Left renal pelvis (tissue), 4 donors: ENCODE results near the gene MTIF3. TPM values are rescaled to one million over a fixed set of nuclear protein-coding genes. Genes with fewer than 3 reads are reported as not detected.

Experiments used
- polyA plus RNA-seq, 4 donors: library from polyadenylated mRNA; unstranded; fragments of 120-200 nt; gene quantifications; one replicate each; pipeline ENCODE4 v1.2.1, GENCODE V29; 2013; ENCODE audit not compliant: insufficient read length in 4 of 4

Gene MTIF3
- polyA plus RNA-seq, 4 donors: 58.8 to 83.5 (median 79.8) TPM

Other genes starting within 250 kb of the MTIF3 start
- 1,000 to 10,000 TPM in 1 of 4 donors, 100 to 1,000 TPM in 3; 650 to 1,049 (median 770) TPM for gene RPL21, start 199.0 kb downstream of the MTIF3 start, polyA plus RNA-seq
- 10 to 100 TPM in 3 of 4 donors, 1 to 10 TPM in 1; 8.2 to 35.6 (median 29.5) TPM for gene RASL11A, start 179.7 kb downstream of the MTIF3 start, polyA plus RNA-seq
- 10 to 100 TPM; 79.0 to 94.7 (median 89.0) TPM for gene GTF3A, start 25.9 kb downstream of the MTIF3 start, polyA plus RNA-seq
- gene LNX2, start 170.0 kb upstream of the MTIF3 start, polyA plus RNA-seq: 10 to 100 TPM in 3 of 4 donors, 1 to 10 TPM in 1; 6.7 to 14.6 (median 12.8) TPM
- 100 to 1,000 TPM; 114 to 165 (median 117) TPM for gene POLR1D, start 171.3 kb upstream of the MTIF3 start, polyA plus RNA-seq